Esophagus muscularis mucosa (tissue), 4 donors: ENCODE measurements around the gene ST6GAL2. TPM values are rescaled to one million over a fixed set of nuclear protein-coding genes. Genes with fewer than 3 reads are reported as not detected.

ENCODE experiments used
- DNase-seq: peaks from one replicate; pipeline ENCODE4 v3.0.0-alpha.2; 2017; ENCODE audit errors: extremely low spot score
- H3K27ac ChIP-seq, 4 donors: fragments of 200-600 bp; sonication (generic); replicated peaks in 1 of 4; 1 replicate in 3 of 4; 2 replicates in 1 of 4; pipeline ENCODE4 v1.5.1; 2016 to 2019; ENCODE audit warnings: mild to moderate bottlenecking in 1 of 4
- H3K27me3 ChIP-seq, 4 donors: fragments of 200-600 bp; sonication (generic); one replicate each; pipeline versions ENCODE4 v1.5.1 to v1.6.0; 2016 to 2019
- H3K36me3 ChIP-seq, 4 donors: fragments of 200-600 bp; sonication (generic); one replicate each; pipeline ENCODE4 v1.5.1; 2016 to 2019
- H3K4me1 ChIP-seq, 4 donors: fragments of 200-600 bp; sonication (generic); one replicate each; pipeline ENCODE4 v1.5.1; 2016 to 2019
- H3K4me3 ChIP-seq, 4 donors: fragments of 200-600 bp; sonication (generic); 1 replicate in 2 of 4; 2 replicates in 2 of 4; pipeline ENCODE4 v1.5.1; 2016 to 2019; ENCODE audit warnings: mild to moderate bottlenecking in 4 of 4, moderate library complexity in 1 of 4
- H3K9me3 ChIP-seq, 4 donors: fragments of 200-600 bp; sonication (generic); 1 replicate in 3 of 4; 2 replicates in 1 of 4; pipeline ENCODE4 v1.5.1; 2016 to 2019
- CTCF ChIP-seq, 3 experiments: fragments of 200-600 bp in 2 of 3; fragments of 450-650 bp in 1 of 3; sonication (generic) in 2 of 3; IDR thresholded peaks; one replicate each; pipeline ENCODE4 v1.5.1; 2017 to 2019; ENCODE audit warnings: antibody characterized with exemption in 3 of 3, mild to moderate bottlenecking in 2 of 3, moderate library complexity in 1 of 3
- EP300 ChIP-seq: sonication (generic); formaldehyde crosslinking; IDR thresholded peaks from one replicate; pipeline ENCODE4 v1.6.1; 2017; ENCODE audit warnings: antibody characterized with exemption
- POLR2A ChIP-seq: fragments of 450-650 bp; IDR thresholded peaks from one replicate; pipeline ENCODE4 v1.6.1; 2017; ENCODE audit warnings: antibody characterized with exemption, moderate library complexity, mild to moderate bottlenecking, low read depth
- POLR2AphosphoS5 ChIP-seq, 2 donors: sonication (generic); formaldehyde crosslinking; IDR thresholded peaks; one replicate each; pipeline ENCODE4 v1.6.1; 2017; ENCODE audit warnings: antibody characterized with exemption in 2 of 2
- WGBS: methylation state at CpG from one replicate; pipeline ENCODE4 v1.1.5; 2018; 5-methylcytosine and 5-hydroxymethylcytosine counted together
- intact Hi-C: fragments of 100-400 bp; cut with DNase I; formaldehyde crosslinking; loops from one replicate; pipeline ENCODE4 v1.15.1; 2023
- total RNA-seq, 4 donors: library from RNA; depleted of rRNA; stranded (reverse); fragments of >200 nt; gene quantifications; one replicate each; pipeline versions ENCODE4 v1.1.0 to v1.2.1, GENCODE V29; 2016

ST6GAL2 gene
- total RNA-seq, 4 donors from 2014 or later, result 3.6 to 20.9 (median 7.5) TPM

- intact Hi-C loops, result no loop called here
- H3K27ac ChIP-seq, result no peak overlapping the region
- WGBS, result 64% methylated on average over 1 of the region's 1 CpG
- no peaks in the 10 kb centered on the region for H3K27me3 ChIP-seq
- peaks cover 0 to 8% (median 2%) of the 10 kb centered on the region in 4 donors for H3K9me3 ChIP-seq
- H3K36me3 ChIP-seq, result no peaks in the 10 kb centered on the region
- no peak for TF ChIP-seq POLR2AphosphoS5 (IDR thresholded peaks at IDR 0.05)
- H3K4me3 ChIP-seq, result no peak overlapping the region
- no peaks in the 10 kb centered on the region for H3K4me1 ChIP-seq
- DNase-seq, result no peak
These were observed 33.0 kb upstream of the ST6GAL2 start for GRCh38 chr2:106919012-106919411.

- intact Hi-C loops, result no loop called here
- no peak for DNase-seq
- Histone ChIP-seq H3K4me3 (no peak overlapping the region), H3K27me3 (no peaks in the 10 kb centered on the region), H3K9me3 (no peaks in the 10 kb centered on the region), H3K4me1 (no peaks in the 10 kb centered on the region), H3K27ac (no peak overlapping the region), H3K36me3 (no peaks in the 10 kb centered on the region)
- WGBS, result 90% methylated on average over 2 of the region's 2 CpGs
- TF ChIP-seq POLR2A (no peak), POLR2AphosphoS5 (IDR thresholded peaks at IDR 0.05) (no peak), CTCF (IDR thresholded peaks at IDR 0.05) (no peak), EP300 (no peak)
These were observed 18.3 kb upstream of the ST6GAL2 start for GRCh38 chr2:106904242-106904641.

- H3K4me1 ChIP-seq, result no peaks in the 10 kb centered on the region
- no peaks in the 10 kb centered on the region for H3K36me3 ChIP-seq
- no peak for TF ChIP-seq CTCF (IDR thresholded peaks at IDR 0.05)
- no peak for TF ChIP-seq POLR2A
- TF ChIP-seq EP300, result no peak
- TF ChIP-seq POLR2AphosphoS5 (IDR thresholded peaks at IDR 0.05), result no peak
- no peak overlapping the region for H3K27ac ChIP-seq
- intact Hi-C loops, result no loop called here
- no peaks in the 10 kb centered on the region for H3K9me3 ChIP-seq
- no peak overlapping the region for H3K4me3 ChIP-seq
- DNase-seq, result no peak
- 75% methylated on average over 7 of the region's 7 CpGs for WGBS
- no peaks in the 10 kb centered on the region for H3K27me3 ChIP-seq
These were observed 14.0 kb upstream of the ST6GAL2 start for GRCh38 chr2:106899786-106900530.

- intact Hi-C loops, result no loop called here
- 94% methylated on average over 7 of the region's 7 CpGs for WGBS
- H3K27me3 ChIP-seq, result no peaks in the 10 kb centered on the region
- no peaks in the 10 kb centered on the region for H3K4me1 ChIP-seq
- H3K36me3 ChIP-seq, result no peaks in the 10 kb centered on the region
- no peak overlapping the region for H3K27ac ChIP-seq
- no peak for TF ChIP-seq POLR2A
- no peak for TF ChIP-seq POLR2AphosphoS5 (IDR thresholded peaks at IDR 0.05)
- TF ChIP-seq CTCF (IDR thresholded peaks at IDR 0.05), result no peak
- no peak for TF ChIP-seq EP300
- no peaks in the 10 kb centered on the region for H3K9me3 ChIP-seq
- no peak overlapping the region for H3K4me3 ChIP-seq
- no peak for DNase-seq
These were observed 8.6 kb upstream of the ST6GAL2 start for GRCh38 chr2:106894545-106894944.

GRCh38 chr2:106892048-106892447 lies 6.1 kb upstream of the ST6GAL2 start:
- 75% methylated on average over 2 of the region's 2 CpGs for WGBS
- Histone ChIP-seq H3K27ac (no peak overlapping the region), H3K9me3 (no peaks in the 10 kb centered on the region), H3K27me3 (peaks cover 0 to 11% (median 0%) of the 10 kb centered on the region in 4 donors), H3K4me3 (no peak overlapping the region), H3K4me1 (peaks cover 7 to 8% (median 8%) of the 10 kb centered on the region in 4 donors), H3K36me3 (no peaks in the 10 kb centered on the region)
- TF ChIP-seq POLR2AphosphoS5 (IDR thresholded peaks at IDR 0.05), result no peak
- intact Hi-C loops, result no loop called here
- no peak for DNase-seq

GRCh38 chr2:106890606-106891005 lies 4.6 kb upstream of the ST6GAL2 start:
- no peak for DNase-seq

More at GRCh38 chr2:106890606-106891005, 4.6 kb upstream of the ST6GAL2 start:
- Histone ChIP-seq H3K9me3 (no peaks in the 10 kb centered on the region), H3K27ac (no peak overlapping the region), H3K27me3 (peaks cover 0 to 25% (median 0%) of the 10 kb centered on the region in 4 donors), H3K4me1 (peaks cover 12 to 23% (median 20%) of the 10 kb centered on the region in 4 donors), H3K36me3 (no peaks in the 10 kb centered on the region), H3K4me3 (no peak overlapping the region)
- intact Hi-C loops, result no loop called here
- WGBS, result 49% methylated on average over 5 of the region's 5 CpGs
- TF ChIP-seq EP300, result no peak
- no peak for TF ChIP-seq CTCF (IDR thresholded peaks at IDR 0.05)
- TF ChIP-seq POLR2AphosphoS5 (IDR thresholded peaks at IDR 0.05), result no peak
- no peak for TF ChIP-seq POLR2A
